Endothelial cell of umbilical vein (primary cell): ENCODE data around the gene AKAP13.

Experiments
- CTCF ChIP-seq, 2 donors: IDR thresholded peaks; 1 replicate in 1 of 2; 2 replicates in 1 of 2; pipeline ENCODE4 v1.5.1; 2011; ENCODE audit warnings: low read length in 2 of 2, mild to moderate bottlenecking in 2 of 2, moderate library complexity in 2 of 2, control low read depth in 1 of 2, inconsistent platforms in 1 of 2, low read depth in 1 of 2; ENCODE audit not compliant: insufficient read depth in 1 of 2; ENCODE audit errors: extremely low read depth in 1 of 2
- EZH2 ChIP-seq: IDR thresholded peaks from 2 replicates; pipeline ENCODE4 v1.6.1; 2012; ENCODE audit warnings: borderline replicate concordance, low read depth, mild to moderate bottlenecking, moderate library complexity, low read length, inconsistent platforms; ENCODE audit not compliant: severe bottlenecking
- JUN ChIP-seq: IDR thresholded peaks from 2 replicates; pipeline ENCODE4 v1.6.1; 2011; ENCODE audit warnings: borderline replicate concordance, low read depth; ENCODE audit not compliant: insufficient read length, insufficient read depth
- MYC ChIP-seq: IDR thresholded peaks from one replicate; pipeline ENCODE4 v1.6.1; 2011; ENCODE audit warnings: mild to moderate bottlenecking, low read depth, low read length
- POLR2A ChIP-seq: IDR thresholded peaks from 2 replicates; pipeline ENCODE4 v1.6.1; 2012; ENCODE audit warnings: low read depth, mild to moderate bottlenecking, control low read depth, low read length
- POLR2AphosphoS5 ChIP-seq: IDR thresholded peaks from 2 replicates; pipeline ENCODE4 v1.6.1; 2012; ENCODE audit warnings: low read depth, mild to moderate bottlenecking, control low read depth, low read length, moderate library complexity; ENCODE audit not compliant: insufficient read depth
- TF ChIP-seq, protein P1 (sequence below): IDR thresholded peaks from 2 replicates; pipeline ENCODE4 v1.6.1; 2011; ENCODE audit not compliant: insufficient read depth, insufficient read length

DNA sequence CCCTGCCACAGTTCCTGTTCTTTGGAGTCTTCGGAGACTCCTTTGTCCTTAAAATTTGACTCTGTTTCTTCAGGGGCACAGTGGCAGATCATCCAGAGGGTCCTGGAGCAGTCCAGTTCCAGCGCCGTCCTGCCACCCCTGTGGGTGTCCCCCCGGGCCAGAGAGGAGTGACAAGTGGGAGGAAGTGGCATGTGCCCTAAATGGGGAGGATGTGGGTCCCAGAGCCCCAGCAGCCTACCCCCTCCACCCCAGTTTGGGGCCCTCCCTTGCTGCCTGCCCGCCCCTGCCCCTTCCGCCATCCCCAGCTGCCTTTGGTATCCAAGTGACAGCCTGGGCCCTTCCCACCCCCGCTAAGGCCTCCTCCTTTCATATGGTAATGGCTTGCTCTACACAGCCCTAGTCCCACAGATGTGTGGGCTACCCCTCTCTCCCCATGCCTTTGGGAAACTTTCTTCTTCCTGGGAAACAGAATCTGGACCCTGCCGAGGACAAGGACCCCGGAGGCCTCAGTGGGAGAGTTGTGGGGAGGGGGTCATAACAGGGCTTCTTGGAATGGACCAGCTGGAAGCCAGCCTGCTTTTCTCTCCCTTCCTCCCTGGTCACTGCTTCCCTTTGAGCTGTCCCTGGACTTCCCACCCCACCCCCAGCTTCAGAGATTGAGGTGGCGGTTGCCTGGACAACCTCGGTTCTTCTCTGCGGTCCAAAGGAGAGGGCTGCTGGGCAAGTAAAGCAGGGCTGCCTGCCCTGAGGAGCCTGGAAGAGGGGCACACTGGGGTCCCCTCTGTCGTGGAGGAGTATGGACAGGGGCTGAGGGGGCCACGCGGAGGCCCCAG lies 371.1 kb downstream of the AKAP13 start:
- TF ChIP-seq CTCF (IDR thresholded peaks at IDR 0.05; ENCODE audit: extremely low read depth in 1 of 2, insufficient read depth in 1 of 2, low read depth in 1 of 2, low read length in 2 of 2) (no peak), EZH2 (no peak), POLR2A (no peak), POLR2AphosphoS5 (no peak), JUN (no peak), MYC (no peak)
- TF ChIP-seq, protein P1, sequence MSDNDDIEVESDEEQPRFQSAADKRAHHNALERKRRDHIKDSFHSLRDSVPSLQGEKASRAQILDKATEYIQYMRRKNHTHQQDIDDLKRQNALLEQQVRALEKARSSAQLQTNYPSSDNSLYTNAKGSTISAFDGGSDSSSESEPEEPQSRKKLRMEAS, result no peak
